NCI-H2196 treated with DMSO at 0.1 percent for 48 hours (cell line): ENCODE measurements around the gene DNAI2.

Experiments
- DNase-seq: peaks from one replicate; lab custom pipeline; 2025; ENCODE audit not compliant: unreplicated experiment; lab: John Stamatoyannopoulos, UW

Gene DNAI2

GRCh38 chr17:74337834-74338500 lies 63.9 kb downstream of the DNAI2 start:
- DNase-seq, result peak; percentile 32

DNA sequence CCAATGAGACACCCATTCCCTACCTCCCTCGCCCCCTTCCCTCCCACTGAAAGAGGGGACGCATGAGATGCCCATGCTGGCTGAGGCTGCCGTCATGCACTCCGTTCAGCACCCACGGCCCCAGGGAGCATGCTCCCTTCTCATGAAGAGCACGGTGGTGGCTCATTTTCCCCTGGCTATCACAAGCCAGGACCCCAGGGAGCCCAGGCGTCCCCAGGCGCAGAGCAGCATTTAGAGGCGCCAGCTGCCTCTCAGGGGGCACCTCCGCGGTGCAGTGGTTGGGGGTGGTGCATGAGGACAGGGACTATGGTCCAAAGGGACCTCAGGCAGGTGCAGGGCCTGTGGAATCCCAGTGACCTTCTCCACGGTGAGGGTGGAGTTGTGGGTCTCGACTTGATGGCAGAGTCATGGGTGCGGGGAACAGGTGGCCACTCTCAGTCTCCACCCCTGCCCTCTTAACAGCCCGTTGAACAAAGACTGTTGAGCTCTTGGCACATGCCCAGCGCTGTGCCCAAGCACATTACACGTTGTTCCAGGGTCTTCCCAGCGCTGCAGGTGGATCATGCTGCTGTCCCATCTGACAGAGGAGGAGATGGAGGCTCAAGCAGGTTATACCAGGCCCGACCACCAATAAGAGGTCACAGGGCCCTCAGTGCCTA lies 65.6 kb downstream of the DNAI2 start:
- DNase-seq, result no peak

GRCh38 chr17:74340470-74341023 lies 66.5 kb downstream of the DNAI2 start:
- DNase-seq, result no peak

DNA sequence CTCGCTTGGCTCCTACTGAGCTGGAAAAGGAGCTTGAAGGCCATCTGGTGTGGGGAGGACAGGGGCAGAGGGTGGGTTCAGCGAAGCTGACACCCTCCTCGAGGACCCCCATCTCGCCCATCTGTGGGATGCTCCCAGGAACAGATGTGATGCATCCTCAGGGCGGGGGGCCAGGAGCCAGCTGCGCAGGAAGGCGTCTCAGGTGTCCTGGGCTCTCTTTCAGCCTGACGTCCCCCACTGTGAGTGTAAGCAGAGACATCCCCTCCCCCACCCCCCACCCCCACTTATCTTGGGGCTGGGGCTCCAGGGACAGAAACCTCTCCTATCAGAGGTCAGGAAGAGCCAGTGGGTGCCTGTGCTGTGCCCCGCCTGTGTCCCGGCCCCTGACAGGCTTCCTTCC lies 68.2 kb downstream of the DNAI2 start:
- DNase-seq, result no peak

DNA sequence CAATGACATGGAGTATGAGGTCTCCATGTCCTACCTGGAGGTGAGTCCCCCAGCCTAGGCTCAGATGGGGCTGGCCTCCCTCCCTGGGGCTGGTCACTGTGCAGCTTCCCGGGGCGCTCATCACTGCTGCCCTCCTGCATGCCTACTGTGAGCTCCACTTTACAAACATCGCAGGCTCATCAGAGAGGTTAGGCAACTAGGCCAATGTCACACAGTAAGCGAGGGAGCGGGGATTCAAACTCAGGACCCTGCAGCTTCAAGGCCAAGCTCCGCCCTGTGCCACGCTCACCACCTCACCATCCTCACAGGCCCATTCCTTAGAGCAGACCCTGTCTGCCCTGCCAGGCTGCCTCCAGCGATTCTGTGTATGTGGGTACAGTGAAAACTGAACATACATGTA lies 69.1 kb downstream of the DNAI2 start:
- no peak for DNase-seq

DNA sequence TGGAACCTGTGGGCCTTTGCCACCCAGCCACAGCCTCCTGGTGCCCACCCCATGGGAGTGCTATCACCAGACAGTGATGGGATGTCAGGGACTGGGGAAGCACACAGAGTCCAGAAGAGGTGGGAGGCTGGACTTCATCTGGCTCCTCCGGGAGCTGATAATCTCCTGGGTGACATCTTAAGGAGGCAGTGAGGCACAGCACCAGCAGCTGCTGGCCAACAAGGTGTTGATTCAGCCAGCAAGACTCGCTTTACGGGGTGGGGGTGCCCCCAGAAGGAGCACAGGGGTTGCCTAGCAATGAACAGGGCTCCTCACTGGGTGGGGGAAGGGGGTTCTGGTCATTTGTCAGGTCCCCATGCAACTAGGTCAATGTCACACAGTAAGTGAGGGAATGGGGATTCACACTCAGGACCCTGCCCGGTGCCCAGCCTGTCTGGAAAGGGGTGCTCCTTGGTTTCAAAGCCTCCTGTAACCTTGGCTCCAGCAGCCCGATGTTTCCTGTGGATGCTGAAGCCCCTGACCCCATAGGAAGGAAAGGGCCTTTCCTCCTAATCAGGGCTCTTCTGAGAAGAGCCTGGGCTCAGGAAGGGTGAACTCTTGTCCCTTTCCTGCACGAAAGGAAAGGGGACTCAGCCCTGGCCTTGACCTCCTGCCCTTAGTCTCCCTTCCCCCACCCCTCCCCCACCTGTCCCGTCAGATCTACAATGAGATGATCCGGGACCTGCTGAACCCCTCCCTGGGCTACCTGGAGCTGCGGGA lies 69.7 kb downstream of the DNAI2 start:
- DNase-seq, result no peak

GRCh38 chr17:74344658-74345057 lies 70.6 kb downstream of the DNAI2 start:
- no peak for DNase-seq

- DNase-seq, result no peak
Observed at GRCh38 chr17:74345433-74346241, 71.6 kb downstream of the DNAI2 start.

- DNase-seq, result no peak
Observed at GRCh38 chr17:74347646-74348045, 73.6 kb downstream of the DNAI2 start.

DNA sequence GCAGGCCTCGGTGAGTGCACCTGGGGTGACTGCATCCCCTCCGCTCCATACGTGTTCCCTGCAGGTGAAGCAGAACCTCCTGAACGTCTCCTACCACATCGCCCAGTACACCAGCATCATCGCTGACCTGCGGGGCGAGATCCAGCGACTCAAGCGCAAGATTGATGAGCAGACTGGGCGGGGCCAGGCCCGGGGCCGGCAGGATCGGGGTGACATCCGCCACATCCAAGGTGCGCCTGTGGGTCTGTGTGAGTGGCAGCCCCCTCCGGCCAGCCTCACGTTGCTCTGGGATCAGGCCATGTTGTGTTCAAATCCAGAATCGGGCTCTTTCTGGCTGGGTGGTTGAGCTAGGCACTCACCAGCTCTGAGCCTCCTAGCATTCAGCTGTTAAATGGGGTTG lies 75.1 kb downstream of the DNAI2 start:
- DNase-seq, result no peak

DNA sequence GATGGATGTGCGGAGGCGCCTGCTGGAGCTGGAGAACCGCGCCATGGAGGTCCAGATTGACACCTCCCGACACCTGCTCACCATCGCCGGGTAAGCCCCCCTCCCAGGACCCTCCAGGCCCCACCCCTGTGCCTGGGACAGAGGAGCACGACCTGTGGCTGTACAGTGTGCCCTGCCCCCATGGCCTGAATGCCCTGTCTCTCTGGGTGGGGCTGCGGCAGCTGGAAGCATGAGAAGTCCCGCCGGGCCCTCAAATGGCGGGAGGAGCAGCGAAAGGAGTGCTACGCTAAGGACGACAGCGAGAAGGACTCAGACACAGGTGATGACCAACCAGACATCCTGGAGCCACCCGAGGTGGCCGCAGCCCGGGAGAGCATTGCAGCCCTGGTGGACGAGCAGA lies 76.5 kb downstream of the DNAI2 start:
- no peak for DNase-seq

DNA sequence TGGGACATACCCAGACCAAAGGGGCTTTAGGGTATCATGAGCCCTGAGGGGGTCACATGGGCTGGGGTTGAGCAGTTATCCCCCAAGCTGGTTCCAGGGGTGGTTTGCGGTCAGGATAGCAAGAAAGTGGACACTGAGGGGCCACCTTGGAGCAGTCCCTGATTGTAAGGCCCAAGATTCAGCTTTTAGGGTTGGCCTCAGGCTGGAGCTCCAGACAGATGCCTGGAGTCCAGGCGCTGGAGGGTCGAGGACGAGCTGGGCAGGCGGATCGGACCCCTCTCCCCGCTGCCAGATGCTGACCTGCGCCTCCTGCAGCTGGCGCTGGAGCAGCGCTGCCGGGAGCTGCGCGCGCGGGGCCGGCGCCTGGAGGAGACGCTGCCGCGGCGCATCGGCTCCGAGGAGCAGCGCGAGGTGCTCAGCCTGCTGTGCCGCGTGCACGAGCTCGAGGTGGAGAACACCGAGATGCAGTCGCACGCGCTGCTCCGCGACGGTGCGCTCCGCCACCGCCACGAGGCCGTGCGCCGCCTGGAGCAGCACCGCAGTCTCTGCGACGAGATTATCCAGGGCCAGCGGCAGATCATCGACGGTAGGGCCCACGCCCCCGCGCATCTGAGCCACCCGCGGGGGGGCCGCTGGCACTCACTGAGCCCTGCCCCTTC lies 77.6 kb downstream of the DNAI2 start:
- no peak for DNase-seq

DNA sequence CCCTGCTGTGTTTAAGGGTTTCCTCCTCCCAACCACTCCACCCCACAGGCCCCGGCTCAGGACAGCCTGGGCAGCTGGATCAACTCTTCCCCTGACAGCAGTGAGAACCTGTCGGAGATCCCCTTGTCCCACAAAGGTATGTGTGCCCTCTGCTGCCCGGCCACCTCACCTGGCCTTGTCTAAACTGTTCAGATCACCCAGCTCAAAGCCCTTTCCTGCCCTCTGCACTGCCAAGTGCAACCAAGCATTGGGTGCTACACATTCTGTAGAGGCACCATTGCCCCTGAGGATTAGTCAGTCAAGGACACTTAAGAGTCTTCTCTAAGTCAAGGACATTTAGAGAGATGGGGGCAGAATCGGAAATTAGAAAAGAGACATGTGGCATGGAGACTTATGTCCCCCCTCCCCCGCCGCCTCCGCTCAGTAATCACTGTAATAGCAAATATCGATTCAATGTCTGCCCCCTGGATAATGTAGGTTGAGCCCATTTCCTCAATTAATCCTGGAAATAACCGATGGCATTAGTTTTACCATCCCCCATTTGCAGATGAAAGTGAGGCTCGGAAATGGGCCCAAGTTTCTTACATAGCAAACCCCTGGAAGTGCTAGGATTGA lies 79.5 kb downstream of the DNAI2 start:
- no peak for DNase-seq

DNA sequence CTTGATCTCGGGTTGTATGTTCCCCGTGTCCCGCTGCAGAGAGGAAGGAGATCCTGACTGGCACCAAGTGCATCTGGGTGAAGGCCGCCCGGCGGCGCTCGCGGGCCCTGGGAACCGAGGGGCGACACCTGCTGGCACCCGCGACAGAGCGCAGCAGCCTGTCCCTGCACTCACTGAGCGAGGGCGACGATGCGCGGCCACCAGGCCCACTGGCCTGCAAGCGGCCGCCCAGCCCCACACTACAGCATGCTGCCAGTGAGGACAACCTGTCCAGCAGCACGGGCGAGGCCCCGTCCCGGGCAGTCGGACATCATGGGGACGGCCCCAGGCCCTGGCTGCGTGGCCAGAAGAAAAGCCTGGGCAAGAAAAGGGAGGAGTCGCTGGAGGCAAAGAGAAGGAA lies 80.1 kb downstream of the DNAI2 start:
- no peak for DNase-seq

- DNase-seq, result no peak
Observed at GRCh38 chr17:74354561-74354960, 80.5 kb downstream of the DNAI2 start.

GRCh38 chr17:74355065-74355464 lies 81.0 kb downstream of the DNAI2 start:
- DNase-seq, result no peak

- no peak for DNase-seq
Observed at GRCh38 chr17:74356646-74357465, 82.8 kb downstream of the DNAI2 start.

- DNase-seq, result no peak
Observed at GRCh38 chr17:74357466-74357809, 83.4 kb downstream of the DNAI2 start.

GRCh38 chr17:74358697-74359096 lies 84.7 kb downstream of the DNAI2 start:
- no peak for DNase-seq
